ENCODE results near the gene GPR156. TPM values are rescaled to one million over a fixed set of nuclear protein-coding genes. Genes with fewer than 3 reads are reported as not detected.

Gene GPR156
- total and polyA plus RNA-seq, 9 of the 15 experiments (the other 6 are each of a cell fraction or from before 2014, with no cell fraction given): 0.07 to 0.14 (median 0.12) TPM; not detected in 5

GRCh38 chr3:120169407-120169806 is 115.6 kb downstream of the GPR156 start:
- no peak for TF ChIP-seq SMAD4 (CRISPR knock-in tag; conservative IDR thresholded peaks at IDR 0.05)
- no peak for TF ChIP-seq FOXK2 (conservative IDR thresholded peaks at IDR 0.05 in 1 of 2, IDR thresholded peaks at IDR 0.05 in 1 of 2; ENCODE audit: low read depth in 2 of 2)
- TF ChIP-seq ZNF518B (CRISPR knock-in tag; IDR thresholded peaks at IDR 0.05): no peak
- no peak for TF ChIP-seq ZBTB33 (CRISPR knock-in tag; IDR thresholded peaks at IDR 0.05)
- no peak for TF ChIP-seq ZNF436 (CRISPR knock-in tag; IDR thresholded peaks at IDR 0.05)
- no peak for TF ChIP-seq SFPQ (IDR thresholded peaks at IDR 0.05; ENCODE audit: low read depth, low read length)
- no peak for TF ChIP-seq MITF (IDR thresholded peaks at IDR 0.05)
- no peak for TF ChIP-seq ZNF77 (CRISPR knock-in tag; IDR thresholded peaks at IDR 0.05)
- TF ChIP-seq BACH1 (tag; IDR thresholded peaks at IDR 0.05): no peak
- TF ChIP-seq SPI1 (IDR thresholded peaks at IDR 0.05; ENCODE audit: borderline replicate concordance, low read depth, low read length): no peak
- no peak for TF ChIP-seq ZNF511 (CRISPR knock-in tag; IDR thresholded peaks at IDR 0.05)
- no peaks in the 10 kb centered on the region for H3K9me3 ChIP-seq (replicated peaks; ENCODE audit: control insufficient read depth, insufficient read depth, low read depth, low read length)
- no peaks in the 10 kb centered on the region for H3K4me1 ChIP-seq (replicated peaks in 1 of 2; ENCODE audit: control insufficient read depth in 2 of 2, insufficient read depth in 2 of 2, low read length in 2 of 2)
- H3K79me2 ChIP-seq (ENCODE audit: control insufficient read depth, insufficient read depth, low read length): no peaks in the 10 kb centered on the region
- in situ Hi-C loops (cut with MboI) (no loop called here), intact Hi-C loops (cut with micrococcal nuclease) (no loop called here)
- DNase-seq (ENCODE audit: extremely low read depth in 1 of 4, low spot score in 3 of 4) (no peak), FAIRE-seq (no peak), ATAC-seq (no peak)
- H3K27ac ChIP-seq (ENCODE audit: extremely low read depth, low read depth, low read length): no peak overlapping the region
- H3K27me3 ChIP-seq (ENCODE audit: control insufficient read depth in 2 of 2, insufficient read depth in 2 of 2, low read length in 2 of 2): peaks cover 6 to 33% of the 10 kb centered on the region in 2 experiments; a peak in 4 of 5 replicates
- ChIA-PET POLR2A (no interaction called here), CTCF (ENCODE audit: low intra/inter-chr PET ratio) (no interaction called here)
- H3K4me2 ChIP-seq (ENCODE audit: insufficient read depth, low read length): no peak overlapping the region
- WGBS (ENCODE audit: insufficient coverage, low coverage, missing lambda C conversion rate): 0% methylated on average over 5 of the region's 5 CpGs
- no peaks in the 10 kb centered on the region for H3K36me3 ChIP-seq (ENCODE audit: control insufficient read depth, insufficient read depth, low read length)
- no peaks in the 10 kb centered on the region for H3K9me1 ChIP-seq (ENCODE audit: control insufficient read depth, insufficient read depth, low read length)
- no TSS peak for BruUV-seq (replicated peaks)
- H3K4me3 ChIP-seq: no peak overlapping the region
- no peaks in the 10 kb centered on the region for H4K20me1 ChIP-seq (replicated peaks; ENCODE audit: control insufficient read depth, insufficient read depth, low read length)
- H3K9ac ChIP-seq (ENCODE audit: insufficient read depth in 1 of 2, low read depth in 2 of 2, low read length in 2 of 2): no peak overlapping the region
- no peak overlapping the region for H2AFZ ChIP-seq (ENCODE audit: low read depth, low read length)

All from K562 (cell line).